Fibroblast of pulmonary artery (primary cell): ENCODE results near the gene PPT1.
A peak's percentile ranks its signal among the peaks of the same experiment; 100 is the strongest.

ENCODE experiments used
- DNase-seq: peaks from one replicate; pipeline ENCODE4 v3.0.0-alpha.2; 2010; ENCODE audit warnings: low read depth
- H3K4me3 ChIP-seq: replicated peaks from 2 replicates; pipeline ENCODE4 v1.5.1; 2011; ENCODE audit warnings: low read depth, mild to moderate bottlenecking, control low read depth, low read length, moderate library complexity
- TF ChIP-seq, protein P1 (sequence below): IDR thresholded peaks from 2 replicates; pipeline ENCODE4 v1.5.1; 2011; ENCODE audit warnings: mild to moderate bottlenecking, control low read depth, low read length, inconsistent platforms; ENCODE audit errors: missing control alignments

PPT1 gene

DNA sequence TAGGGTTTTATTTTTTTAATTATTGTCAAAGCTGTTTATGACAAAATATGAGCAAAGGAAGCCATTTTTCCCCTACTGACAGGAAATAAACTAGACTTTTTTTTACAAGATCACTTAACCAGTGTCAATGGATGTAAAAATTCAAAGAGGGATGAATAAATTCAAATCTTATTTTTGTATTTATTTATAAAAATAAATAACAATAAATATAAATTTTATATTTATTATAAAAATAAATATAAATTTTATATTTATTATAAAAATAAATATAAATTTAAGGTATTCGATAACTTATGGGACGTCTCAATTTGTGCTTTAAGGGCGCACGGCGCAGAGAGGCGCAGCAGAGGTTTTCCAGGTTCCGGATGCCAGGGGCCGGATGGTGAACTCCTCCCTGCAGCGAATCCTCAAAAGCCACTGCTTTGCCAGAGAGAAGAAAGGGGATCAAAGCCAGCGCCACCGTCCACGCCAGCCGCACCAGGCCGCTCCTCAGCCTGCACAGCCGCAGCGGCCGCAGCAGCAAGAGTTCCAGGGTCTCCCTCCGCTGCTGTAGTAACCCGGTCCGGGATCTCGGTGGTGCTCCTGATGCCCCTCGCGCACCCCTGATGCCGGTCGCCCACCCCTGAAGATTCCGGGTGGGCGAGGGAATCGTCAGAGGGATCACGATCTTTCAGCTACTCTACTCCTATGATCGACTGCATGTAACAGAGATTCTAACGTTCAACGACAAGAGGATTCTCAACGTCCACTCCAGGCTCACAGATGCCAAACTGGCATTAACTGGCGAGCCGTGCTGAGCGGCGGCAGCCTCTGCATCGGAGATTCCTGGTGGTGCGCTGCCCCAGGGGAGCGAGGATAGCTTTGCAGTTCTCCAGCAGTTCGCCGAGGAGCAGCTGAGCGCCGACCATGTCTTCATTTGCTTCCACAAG, 35.6 kb upstream of the PPT1 start:
- DNase-seq = no peak
- H3K4me3 ChIP-seq = peak overlapping the region; percentile 33
- TF ChIP-seq, protein P1, sequence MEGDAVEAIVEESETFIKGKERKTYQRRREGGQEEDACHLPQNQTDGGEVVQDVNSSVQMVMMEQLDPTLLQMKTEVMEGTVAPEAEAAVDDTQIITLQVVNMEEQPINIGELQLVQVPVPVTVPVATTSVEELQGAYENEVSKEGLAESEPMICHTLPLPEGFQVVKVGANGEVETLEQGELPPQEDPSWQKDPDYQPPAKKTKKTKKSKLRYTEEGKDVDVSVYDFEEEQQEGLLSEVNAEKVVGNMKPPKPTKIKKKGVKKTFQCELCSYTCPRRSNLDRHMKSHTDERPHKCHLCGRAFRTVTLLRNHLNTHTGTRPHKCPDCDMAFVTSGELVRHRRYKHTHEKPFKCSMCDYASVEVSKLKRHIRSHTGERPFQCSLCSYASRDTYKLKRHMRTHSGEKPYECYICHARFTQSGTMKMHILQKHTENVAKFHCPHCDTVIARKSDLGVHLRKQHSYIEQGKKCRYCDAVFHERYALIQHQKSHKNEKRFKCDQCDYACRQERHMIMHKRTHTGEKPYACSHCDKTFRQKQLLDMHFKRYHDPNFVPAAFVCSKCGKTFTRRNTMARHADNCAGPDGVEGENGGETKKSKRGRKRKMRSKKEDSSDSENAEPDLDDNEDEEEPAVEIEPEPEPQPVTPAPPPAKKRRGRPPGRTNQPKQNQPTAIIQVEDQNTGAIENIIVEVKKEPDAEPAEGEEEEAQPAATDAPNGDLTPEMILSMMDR = no peak

DNA sequence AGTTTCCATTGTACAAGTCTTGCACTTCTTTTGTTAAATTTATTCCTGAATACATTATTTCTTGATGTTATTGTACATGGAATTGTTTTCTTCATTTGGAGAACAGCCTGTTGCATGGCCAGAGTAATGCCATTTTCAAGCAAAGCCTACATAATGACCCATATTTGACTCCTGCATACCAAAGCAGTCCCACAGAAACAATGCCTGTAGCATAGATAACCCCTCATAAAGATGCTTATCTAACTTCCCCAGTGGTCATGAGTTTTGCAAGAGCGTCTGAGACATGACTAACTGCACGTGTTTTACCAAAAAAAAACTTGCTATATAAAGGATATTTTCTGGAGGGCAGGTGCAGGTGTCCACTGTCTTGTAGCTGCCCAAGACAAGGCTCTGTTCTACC, 33.8 kb upstream of the PPT1 start:
- DNase-seq = no peak
- H3K4me3 ChIP-seq = no peak overlapping the region
- TF ChIP-seq, protein P1 = no peak

DNA sequence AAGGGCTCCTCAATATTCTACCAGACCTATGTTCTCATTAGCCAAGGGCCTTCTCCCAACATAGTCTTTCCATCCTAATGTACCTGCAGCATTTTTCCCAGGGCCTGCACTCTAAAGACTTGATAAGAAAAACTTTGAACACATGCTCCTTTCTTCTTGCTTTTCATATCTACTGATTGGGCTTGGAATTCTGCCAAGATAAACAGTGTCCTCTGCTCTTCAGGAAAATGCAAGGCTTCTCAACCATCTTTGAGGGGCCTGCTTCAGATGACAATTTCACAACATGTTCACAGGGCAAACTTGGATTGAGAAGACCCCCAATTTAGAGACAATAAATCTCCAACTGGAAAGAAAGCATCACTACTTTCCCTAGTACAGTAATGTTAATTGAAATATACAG, 25.8 kb upstream of the PPT1 start:
- TF ChIP-seq, protein P1 = no peak
- no peak for DNase-seq
- no peak overlapping the region for H3K4me3 ChIP-seq

DNA sequence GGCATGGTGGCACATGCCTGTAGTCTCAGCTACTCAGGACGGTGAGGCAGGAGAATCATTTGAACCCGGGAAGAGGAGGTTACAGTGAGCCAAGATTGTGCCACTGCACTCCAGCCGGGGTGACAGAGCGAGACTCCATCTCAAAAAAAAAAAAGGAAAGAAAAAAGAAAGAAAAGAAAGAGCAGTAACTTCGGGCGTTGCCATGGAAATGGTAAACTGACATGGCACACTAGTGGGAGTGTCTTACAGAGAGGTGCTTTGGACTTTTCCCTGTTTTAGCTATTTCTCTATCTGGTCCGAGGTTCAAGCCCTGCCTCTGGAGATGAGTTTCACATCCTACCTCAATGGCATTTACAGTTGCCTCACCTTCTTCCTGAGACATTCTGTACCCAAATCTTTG, 23.1 kb upstream of the PPT1 start:
- no peak for DNase-seq
- no peak overlapping the region for H3K4me3 ChIP-seq
- TF ChIP-seq, protein P1 = no peak

DNA sequence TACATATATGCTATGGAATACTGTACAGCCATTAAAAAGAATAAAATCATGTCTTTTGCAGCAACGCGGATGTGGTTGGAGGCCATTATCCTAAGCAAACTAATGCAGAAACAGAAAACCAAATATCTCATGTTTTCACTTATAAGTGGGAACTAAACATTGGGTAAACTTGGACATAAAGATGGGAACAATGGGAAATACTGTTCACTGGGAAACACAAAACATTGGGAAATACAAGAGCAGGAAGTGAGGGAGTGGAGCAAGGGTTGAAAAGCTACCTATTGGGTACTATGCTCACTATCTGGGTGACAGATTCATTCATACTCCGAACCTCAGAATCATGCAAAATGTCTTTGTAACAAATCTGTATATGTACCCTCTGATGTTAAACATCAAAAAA, 17.3 kb upstream of the PPT1 start:
- TF ChIP-seq, protein P1 = no peak
- no peak for DNase-seq
- no peak overlapping the region for H3K4me3 ChIP-seq

DNA sequence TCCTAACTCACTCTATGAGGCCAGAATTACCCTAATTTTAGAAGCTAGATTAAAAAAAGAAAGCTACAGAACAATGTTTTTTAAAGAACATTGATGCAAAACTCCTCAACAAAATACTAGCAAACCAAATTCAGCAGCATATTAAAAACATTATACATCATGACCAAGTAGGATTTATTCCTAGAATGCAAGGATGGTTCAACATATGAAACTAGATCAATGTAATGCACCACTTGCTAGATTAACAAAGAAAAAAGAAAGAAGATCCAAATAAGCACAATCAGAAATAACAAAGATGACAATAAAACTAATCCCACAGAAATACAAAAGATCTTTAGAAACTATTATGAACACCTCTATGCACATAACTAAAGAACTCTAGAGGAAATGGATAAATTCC, 13.3 kb upstream of the PPT1 start:
- no peak overlapping the region for H3K4me3 ChIP-seq
- TF ChIP-seq, protein P1 = no peak
- no peak for DNase-seq
